Heart left ventricle (tissue), 13 donors: ENCODE results near the gene NLGN4X.

Experiments
- POLR2A ChIP-seq, 2 donors: fragments of 450-650 bp; IDR thresholded peaks; one replicate each; pipeline ENCODE4 v1.6.1; 2017; ENCODE audit warnings: antibody characterized with exemption in 2 of 2, mild to moderate bottlenecking in 2 of 2, moderate library complexity in 2 of 2
- TF ChIP-seq, protein P1 (sequence below), 12 donors: fragments of 200-600 bp; sonication (generic) in 4 of 12; IDR thresholded peaks; one replicate each; pipeline versions ENCODE4 v1.5.0 to v1.8.0; 2018 to 2022; ENCODE audit warnings: antibody characterized with exemption in 12 of 12, mild to moderate bottlenecking in 5 of 12
- donor health status: ischemic (EF 13 %, LVEDD 7.1; RV severe dilation, severe dysfunction).
- donor health status: DM: no; HTN: yes; CAD: no.
- donor health status: DM: no; HTN: no; CAD: no.
- donor health status: ischemic (EF 25% LVEDD 6.9; RV normal size, moderate dysfunction).
- donor health status: ischemic (EF 25% LVEDD 5.7; RV mildly dilated, moderate dysfunction).
- donor health status: ischemic (EF 35%, LVEDD 5.7; RV mildly dilated, moderate dysfunction).
- donor health status: nonischemic (EF 11% LVEDD 7.7; RV severe dilation, severe dysfunction).
- donor health status: DM: yes; HTN: yes; CAD: no.
- donor health status: PGD.
- donor health status: ischemic (EF 29% LVEDD 5.4; RV normal size, mild dysfunction).
- donor health status: nonischemic (EF 23%, LVEDD 6.1; RV moderate dilation, normal function).

DNA sequence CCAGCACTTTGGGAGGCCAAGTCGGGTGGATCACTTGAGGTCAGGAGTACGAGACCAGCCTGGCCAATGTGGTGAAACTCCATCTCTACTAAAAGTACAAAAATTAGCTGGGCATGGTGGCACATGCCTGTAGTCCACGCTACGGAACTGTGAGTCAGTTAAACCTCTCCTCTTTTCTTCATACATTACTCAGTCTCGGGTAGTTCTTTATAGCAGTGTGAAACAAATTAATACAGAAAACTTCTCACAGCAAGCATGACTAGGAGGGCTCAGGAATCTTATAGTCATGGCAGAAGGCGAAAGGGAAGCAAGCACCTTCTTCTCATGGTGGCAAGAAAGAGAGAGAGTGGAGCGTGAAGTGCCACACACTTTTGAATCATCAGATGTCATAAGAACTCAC lies 358.9 kb downstream of the NLGN4X start:
- TF ChIP-seq, protein P1, sequence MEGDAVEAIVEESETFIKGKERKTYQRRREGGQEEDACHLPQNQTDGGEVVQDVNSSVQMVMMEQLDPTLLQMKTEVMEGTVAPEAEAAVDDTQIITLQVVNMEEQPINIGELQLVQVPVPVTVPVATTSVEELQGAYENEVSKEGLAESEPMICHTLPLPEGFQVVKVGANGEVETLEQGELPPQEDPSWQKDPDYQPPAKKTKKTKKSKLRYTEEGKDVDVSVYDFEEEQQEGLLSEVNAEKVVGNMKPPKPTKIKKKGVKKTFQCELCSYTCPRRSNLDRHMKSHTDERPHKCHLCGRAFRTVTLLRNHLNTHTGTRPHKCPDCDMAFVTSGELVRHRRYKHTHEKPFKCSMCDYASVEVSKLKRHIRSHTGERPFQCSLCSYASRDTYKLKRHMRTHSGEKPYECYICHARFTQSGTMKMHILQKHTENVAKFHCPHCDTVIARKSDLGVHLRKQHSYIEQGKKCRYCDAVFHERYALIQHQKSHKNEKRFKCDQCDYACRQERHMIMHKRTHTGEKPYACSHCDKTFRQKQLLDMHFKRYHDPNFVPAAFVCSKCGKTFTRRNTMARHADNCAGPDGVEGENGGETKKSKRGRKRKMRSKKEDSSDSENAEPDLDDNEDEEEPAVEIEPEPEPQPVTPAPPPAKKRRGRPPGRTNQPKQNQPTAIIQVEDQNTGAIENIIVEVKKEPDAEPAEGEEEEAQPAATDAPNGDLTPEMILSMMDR (IDR thresholded peaks at IDR 0.05): no peak
- no peak for TF ChIP-seq POLR2A (IDR thresholded peaks at IDR 0.05)
